SK-N-SH treated with all-trans-retinoic acid at 6 μM for 48 hours (cell line): ENCODE measurements around the gene SLC44A3.

Experiments used
- CSDC2 ChIP-seq: fragments of 250-450 bp; sonication (Bioruptor Pico); IDR thresholded peaks from 2 replicates; pipeline ENCODE4 v1.5.0; 2020; ENCODE audit warnings: mild to moderate bottlenecking, moderate library complexity
- OSR1 ChIP-seq: fragments of 250-450 bp; sonication (Bioruptor Pico); IDR thresholded peaks from 2 replicates; pipeline ENCODE4 v1.8.0; 2022; ENCODE audit warnings: moderate library complexity, mild to moderate bottlenecking, inconsistent platforms
- PATZ1 ChIP-seq: fragments of 250-450 bp; sonication (Bioruptor Pico); IDR thresholded peaks from 2 replicates; pipeline ENCODE4 v1.8.0; 2020; ENCODE audit warnings: mild to moderate bottlenecking, moderate library complexity, borderline replicate concordance
- RARB ChIP-seq: fragments of 250-450 bp; sonication (Bioruptor Pico); IDR thresholded peaks from 2 replicates; pipeline ENCODE4 v1.8.0; 2021; ENCODE audit warnings: mild to moderate bottlenecking, moderate library complexity
- SNAI2 ChIP-seq: fragments of 250-450 bp; sonication (Bioruptor Pico); IDR thresholded peaks from 2 replicates; pipeline ENCODE4 v1.5.0; 2020; ENCODE audit warnings: mild to moderate bottlenecking, moderate library complexity
- TCF4 ChIP-seq: fragments of 250-450 bp; sonication (Bioruptor Pico); IDR thresholded peaks from 2 replicates; pipeline ENCODE4 v1.8.0; 2021; ENCODE audit warnings: mild to moderate bottlenecking, moderate library complexity, borderline replicate concordance
- TSHZ2 ChIP-seq: fragments of 250-450 bp; sonication (Bioruptor Pico); IDR thresholded peaks from 2 replicates; pipeline ENCODE4 v1.5.0; 2020; ENCODE audit warnings: mild to moderate bottlenecking, moderate library complexity
- ZC3H10 ChIP-seq: fragments of 250-450 bp; sonication (Bioruptor Pico); IDR thresholded peaks from 2 replicates; pipeline ENCODE4 v1.5.1; 2021; ENCODE audit warnings: mild to moderate bottlenecking, moderate library complexity
- ZFP30 ChIP-seq: fragments of 450-650 bp; formaldehyde crosslinking; IDR thresholded peaks from 2 replicates; pipeline ENCODE4 v1.5.0; 2022; ENCODE audit warnings: mild to moderate bottlenecking, moderate library complexity
- ZNF70 ChIP-seq: fragments of 450-650 bp; formaldehyde crosslinking; IDR thresholded peaks from 2 replicates; pipeline ENCODE4 v1.5.0; 2020; ENCODE audit warnings: mild to moderate bottlenecking, moderate library complexity

- TF ChIP-seq PATZ1 (no peak), ZNF70 (CRISPR knock-in tag) (no peak), ZFP30 (CRISPR knock-in tag) (no peak), ZC3H10 (CRISPR knock-in tag) (no peak), CSDC2 (no peak), SNAI2 (no peak), RARB (no peak), TCF4 (CRISPR knock-in tag) (no peak), OSR1 (no peak), TSHZ2 (no peak)
These were observed 7.2 kb upstream of the SLC44A3 start for GRCh38 chr1:94812985-94813384.
